HG03439 (cell line): Measurements from ENCODE around the gene PTBP1.
"Not testable (repeated sequence)": the region's sequence is repeated elsewhere in the genome, so short reads cannot be mapped to it uniquely, and the experiment has no call there.

Experiments used
- ATAC-seq: cut with Tn5 transposase; IDR thresholded peaks from one replicate; pipeline ENCODE4 v1.9.1; 2021; ENCODE audit warnings: mild to moderate bottlenecking, moderate library complexity; ENCODE audit not compliant: unreplicated experiment

PTBP1 gene

GRCh38 chr19:824885-825284 lies 27.6 kb downstream of the PTBP1 start:
- no peak for ATAC-seq

DNA sequence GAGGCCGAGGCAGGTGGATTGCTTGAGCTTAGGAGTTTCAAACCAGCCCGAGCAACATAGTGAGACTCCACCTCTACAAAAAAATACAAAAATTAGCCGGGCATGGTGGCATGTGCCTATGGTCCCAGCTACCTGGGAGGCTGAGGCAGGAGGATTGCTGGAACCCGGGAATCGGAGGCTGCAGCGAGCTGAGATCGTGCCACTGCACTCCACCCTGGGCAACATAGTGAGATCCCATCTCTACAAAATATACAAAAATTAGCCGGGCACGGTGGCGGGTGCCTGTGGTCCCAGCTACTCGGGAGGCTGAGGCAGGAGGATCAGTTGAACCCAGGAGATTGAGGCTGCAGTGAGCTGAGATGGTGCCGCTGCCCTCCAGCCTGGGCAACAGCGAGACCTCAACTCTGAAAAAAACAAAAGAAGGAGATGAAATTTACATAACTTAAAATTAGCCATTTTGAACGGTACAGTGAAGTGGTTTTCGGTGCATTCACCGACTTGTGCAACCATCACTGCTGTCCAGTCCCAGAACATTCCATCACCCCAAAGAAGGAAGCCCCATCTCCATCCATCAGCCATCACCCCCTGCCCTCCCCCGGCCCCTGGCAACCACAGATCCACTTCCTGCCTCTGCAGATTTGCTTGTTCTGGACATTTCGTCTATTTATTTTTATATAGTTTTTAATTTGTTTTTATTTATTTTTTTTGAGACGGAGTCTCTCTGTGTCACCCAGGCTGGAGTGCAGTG lies 28.8 kb downstream of the PTBP1 start:
- ATAC-seq, result no peak

- ATAC-seq, result no peak
Measured at GRCh38 chr19:827314-827709, 30.1 kb downstream of the PTBP1 start.

DNA sequence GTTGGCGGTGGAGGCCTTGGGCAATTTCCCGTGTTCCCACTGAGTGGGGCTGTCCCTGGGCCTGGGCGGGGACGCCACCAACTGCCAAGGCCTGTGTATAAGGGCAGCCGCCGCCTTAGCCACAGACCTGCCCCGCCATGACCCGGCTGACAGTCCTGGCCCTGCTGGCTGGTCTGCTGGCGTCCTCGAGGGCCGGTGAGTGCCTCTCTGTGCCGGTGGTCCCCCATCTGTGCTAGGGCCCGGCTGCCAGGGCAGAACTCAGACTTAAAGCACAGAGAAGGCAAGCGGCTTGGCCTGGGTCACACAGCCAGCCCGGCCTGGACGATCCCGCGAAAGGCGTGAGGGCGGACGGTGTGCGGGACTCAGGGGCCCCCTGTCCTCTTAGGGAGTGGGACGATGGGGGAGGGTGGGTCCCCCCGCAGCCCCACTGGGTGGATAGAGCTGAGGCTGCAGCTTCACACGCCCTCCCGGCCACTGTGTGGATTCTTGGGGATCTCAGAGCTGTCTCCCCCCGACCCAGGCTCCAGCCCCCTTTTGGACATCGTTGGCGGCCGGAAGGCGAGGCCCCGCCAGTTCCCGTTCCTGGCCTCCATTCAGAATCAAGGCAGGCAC lies 30.6 kb downstream of the PTBP1 start, which contains the start of gene AZU1:
TSS of gene AZU1 (plus strand) at position 128 of the 612 bp plus-strand sequence. CDS start at position 138, 10 bp downstream.
- no peak for ATAC-seq

DNA sequence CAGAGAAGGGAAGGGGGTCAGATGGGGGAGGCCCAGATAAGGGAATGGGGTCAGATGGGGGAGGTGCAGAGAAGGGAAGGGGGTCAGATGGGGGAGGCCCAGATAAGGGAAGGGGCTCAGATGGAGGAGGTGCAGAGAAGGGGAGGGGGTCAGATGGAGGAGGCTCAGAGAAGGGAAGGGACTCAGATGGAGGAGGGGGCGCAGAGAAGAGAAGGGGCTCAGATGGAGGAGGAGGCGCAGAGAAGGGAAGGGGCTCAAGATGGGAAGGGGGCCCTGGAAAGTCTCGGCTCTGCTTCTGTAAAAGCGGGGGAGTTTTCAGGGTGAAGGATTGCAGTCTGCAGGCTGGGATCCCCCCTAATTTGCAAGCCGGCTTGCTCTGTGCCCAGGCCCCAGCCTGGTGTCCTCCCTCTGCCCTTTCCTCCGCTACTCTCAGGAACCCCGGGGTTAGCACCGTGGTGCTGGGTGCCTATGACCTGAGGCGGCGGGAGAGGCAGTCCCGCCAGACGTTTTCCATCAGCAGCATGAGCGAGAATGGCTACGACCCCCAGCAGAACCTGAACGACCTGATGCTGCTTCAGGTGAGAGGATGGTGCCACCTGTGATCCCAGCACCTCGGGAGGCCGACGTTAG lies 32.0 kb downstream of the PTBP1 start:
- ATAC-seq, result no peak

DNA sequence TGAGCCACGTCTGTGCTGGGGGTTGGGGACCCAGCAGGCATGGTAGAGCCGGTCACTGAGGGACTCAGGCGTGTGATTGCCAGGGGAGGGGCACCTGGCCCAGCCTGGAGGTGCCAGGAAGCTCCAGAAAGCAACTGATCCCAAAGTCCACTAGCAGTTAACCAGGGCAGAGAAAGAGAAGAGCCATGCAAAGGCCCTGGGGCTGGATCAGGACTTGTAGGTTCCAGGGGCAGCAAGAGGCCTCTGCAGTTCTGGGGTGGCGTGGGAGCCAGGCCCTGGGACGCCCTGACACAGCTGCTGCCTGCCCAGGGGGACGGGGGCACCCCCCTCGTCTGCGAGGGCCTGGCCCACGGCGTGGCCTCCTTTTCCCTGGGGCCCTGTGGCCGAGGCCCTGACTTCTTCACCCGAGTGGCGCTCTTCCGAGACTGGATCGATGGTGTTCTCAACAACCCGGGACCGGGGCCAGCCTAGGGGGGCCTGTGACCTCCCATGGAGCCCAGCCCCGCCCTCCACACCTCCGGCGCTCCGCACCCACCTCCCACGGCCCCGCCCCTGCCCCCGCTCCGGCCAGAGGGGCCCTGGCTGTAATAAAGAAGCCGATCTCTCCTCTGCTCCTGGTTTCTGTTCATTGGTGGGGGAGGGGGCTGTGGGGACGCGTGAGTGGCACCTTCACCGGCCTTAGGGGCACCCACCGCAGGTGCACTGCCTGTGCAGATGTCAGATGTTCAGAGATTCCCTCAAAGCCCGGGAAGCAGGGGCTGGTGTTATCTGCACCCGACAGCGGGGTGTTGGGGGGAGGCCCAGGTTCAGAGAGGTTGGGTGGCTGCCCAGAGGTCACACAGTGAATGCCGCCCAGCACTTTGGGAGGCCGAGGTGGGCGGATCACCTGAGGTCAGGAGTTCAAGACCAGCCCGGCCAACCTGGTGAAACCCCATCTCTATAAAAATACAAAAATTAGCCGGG lies 34.4 kb downstream of the PTBP1 start:
- ATAC-seq, result no peak

GRCh38 chr19:834216-834615 lies 37.0 kb downstream of the PTBP1 start:
- no peak for ATAC-seq

GRCh38 chr19:835210-835810 lies 38.1 kb downstream of the PTBP1 start:
- no peak for ATAC-seq

DNA sequence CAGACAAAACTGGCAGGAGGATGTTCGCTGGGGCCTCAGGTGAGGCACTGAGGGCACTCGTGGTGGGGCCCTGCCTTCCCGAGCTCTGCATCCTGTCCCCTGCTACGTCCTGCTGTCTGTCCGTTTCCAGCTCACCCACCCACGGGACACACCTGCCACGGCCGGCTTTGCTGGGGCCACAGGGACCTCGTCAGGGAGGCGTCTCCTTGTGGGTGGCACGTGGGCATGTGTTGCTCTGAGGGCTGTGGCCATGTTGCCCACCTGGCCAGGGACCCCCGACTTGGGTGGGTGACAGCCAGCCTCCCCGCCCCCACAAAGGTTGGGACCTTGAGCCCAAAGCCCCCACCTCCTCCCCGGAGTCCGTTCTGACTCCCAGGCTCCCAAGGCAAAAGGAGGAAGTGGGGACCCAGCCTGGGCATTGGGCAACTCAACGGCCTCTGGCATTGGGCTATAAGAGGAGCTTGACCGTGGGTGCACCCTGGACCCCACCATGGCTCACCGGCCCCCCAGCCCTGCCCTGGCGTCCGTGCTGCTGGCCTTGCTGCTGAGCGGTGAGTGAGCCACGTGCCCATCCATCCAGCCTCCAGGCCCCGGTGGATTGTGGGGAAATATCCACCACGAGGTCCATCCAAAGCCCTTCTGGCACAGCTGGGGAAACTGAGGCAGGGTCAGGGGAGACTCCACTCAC lies 43.4 kb downstream of the PTBP1 start, which contains the start of gene PRTN3:
TSS of gene PRTN3 (plus strand) at position 481 of the 688 bp plus-strand sequence. CDS start at position 491, 10 bp downstream.
- ATAC-seq, result no peak

DNA sequence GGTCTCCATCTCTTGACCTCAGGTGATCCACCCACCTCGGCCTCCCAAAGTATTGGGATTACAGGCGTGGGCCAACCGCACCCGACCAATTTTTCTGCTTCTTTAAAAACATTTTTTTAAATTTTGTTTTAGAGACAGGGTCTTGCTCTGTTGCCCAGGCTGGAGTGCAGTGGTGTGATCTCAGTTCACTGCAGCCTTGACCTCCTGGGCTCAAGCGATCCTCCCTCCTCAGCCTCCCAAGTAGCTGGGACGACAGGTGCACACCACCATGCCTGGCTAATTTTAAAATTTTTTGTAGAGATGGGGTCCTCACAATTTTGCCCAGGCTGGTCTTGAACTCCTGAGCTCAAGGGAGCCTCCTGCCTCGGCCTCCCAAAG lies 45.5 kb downstream of the PTBP1 start:
- not testable (repeated sequence) for ATAC-seq

GRCh38 chr19:843180-843835 lies 46.1 kb downstream of the PTBP1 start:
- ATAC-seq, result no peak

DNA sequence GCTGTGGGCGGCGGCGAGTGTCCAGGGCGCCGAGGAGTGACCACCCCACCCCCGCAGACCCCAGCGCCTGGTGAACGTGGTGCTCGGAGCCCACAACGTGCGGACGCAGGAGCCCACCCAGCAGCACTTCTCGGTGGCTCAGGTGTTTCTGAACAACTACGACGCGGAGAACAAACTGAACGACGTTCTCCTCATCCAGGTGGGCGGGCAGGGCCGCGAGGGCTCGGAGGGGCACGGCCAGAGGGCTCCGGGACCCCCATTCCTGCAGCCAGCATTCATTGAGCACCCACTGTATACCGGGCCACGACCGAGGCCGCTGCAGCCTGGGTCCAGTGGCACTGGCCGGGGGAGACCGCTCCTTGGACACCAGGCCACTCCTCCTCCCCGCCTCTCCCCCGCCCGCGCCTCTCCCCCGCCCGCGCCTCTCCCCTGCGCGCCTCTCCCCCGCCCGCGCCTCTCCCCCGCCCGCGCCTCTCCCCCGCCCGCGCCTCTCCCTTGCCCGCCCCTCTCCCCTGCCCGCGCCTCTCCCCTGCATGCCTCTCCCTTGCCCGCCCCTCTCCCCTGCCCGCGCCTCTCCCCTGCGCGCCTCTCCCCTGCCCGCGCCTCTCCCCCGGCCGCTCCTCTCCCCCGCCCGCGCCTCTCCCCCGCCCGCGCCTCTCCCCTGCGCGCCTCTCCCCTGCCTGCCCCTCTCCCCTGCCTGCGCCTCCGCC lies 46.7 kb downstream of the PTBP1 start:
- no peak for ATAC-seq

DNA sequence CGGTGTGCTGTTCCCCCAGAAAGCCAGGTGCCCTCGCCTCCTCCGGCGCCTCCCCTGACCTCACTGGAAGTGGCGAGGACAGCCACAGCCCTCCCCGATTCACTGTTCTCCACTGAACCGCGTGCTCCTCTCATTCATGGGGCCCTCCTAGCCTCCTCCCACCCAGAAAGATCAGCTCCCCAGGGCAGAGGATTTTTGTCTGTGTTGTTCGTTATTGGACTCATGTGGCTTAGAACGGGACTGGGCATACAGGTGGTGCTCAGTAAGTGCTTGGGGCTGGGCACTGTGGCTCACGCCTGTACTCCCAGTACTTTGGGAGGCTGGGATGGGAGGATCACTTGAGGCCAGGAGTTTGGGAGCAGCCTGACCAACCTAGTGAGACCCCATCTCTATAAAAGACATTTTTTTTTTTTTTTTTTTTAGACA lies 47.3 kb downstream of the PTBP1 start:
- ATAC-seq, result no peak

DNA sequence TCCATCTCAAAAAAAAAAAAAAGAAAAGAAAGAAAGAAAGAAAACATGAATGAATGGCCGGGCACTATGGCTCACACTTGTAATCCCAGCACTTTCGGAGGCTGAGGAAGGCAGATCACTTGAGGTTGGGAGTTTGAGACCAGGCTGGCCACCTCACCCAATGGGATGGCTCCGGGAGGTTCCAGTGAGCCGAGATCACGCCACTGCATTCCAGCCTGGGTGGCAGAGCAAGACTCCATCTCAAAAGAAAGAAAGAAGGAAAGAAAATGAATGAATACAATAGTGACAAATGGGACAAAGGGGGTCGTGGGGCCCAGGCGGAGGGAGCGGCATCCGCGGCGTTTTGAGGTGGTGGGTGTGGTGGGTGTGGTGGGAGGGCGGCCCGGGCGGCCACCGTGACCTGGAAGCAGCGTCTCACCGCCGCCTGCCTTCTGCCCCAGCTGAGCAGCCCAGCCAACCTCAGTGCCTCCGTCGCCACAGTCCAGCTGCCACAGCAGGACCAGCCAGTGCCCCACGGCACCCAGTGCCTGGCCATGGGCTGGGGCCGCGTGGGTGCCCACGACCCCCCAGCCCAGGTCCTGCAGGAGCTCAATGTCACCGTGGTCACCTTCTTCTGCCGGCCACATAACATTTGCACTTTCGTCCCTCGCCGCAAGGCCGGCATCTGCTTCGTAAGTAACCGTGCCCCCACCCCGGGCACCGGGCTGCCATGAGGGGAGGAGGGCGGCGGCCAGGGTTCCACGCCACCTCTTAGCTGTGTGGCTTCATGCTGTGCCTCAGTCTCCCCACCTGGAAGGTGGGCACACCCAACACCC lies 48.7 kb downstream of the PTBP1 start:
- no peak for ATAC-seq

- ATAC-seq, result no peak
Measured at GRCh38 chr19:848386-848921, 51.2 kb downstream of the PTBP1 start.

- ATAC-seq, result not testable (repeated sequence)
Measured at GRCh38 chr19:849195-849594, 51.9 kb downstream of the PTBP1 start.

- no peak for ATAC-seq
Measured at GRCh38 chr19:850221-850978, 53.1 kb downstream of the PTBP1 start.
